ENCODE measurements around the gene ZNF598. TPM values are rescaled to one million over a fixed set of nuclear protein-coding genes. Genes with fewer than 3 reads are reported as not detected.
A peak's percentile ranks its signal among the peaks of the same experiment; 100 is the strongest.

Gene ZNF598
- total and polyA plus RNA-seq, 2 of the 13 experiments (the other 11 are each of a cell fraction or from before 2014, with no cell fraction given), result 13.5 to 14.2 TPM

- DNase-seq (ENCODE audit: low spot score) (no peak), FAIRE-seq (no peak), ATAC-seq (peak; percentile 5)
- Histone ChIP-seq H2AFZ (ENCODE audit: low read length) (no peak overlapping the region), H3K79me2 (ENCODE audit: insufficient read depth, low read length) (peaks cover 9% of the 10 kb centered on the region), H3K27me3 (ENCODE audit: control insufficient read depth in 1 of 2, insufficient read depth in 2 of 2, low read length in 2 of 2) (peaks cover 0 to 8% of the 10 kb centered on the region in 2 experiments; a peak in 2 of 5 replicates), H3K27ac (ENCODE audit: extremely low read length, insufficient read depth, low read length) (no peak overlapping the region), H3K9me3 (ENCODE audit: low read length) (no peaks in the 10 kb centered on the region), H3K36me3 (replicated peaks in 1 of 2; ENCODE audit: control insufficient read depth in 1 of 2, insufficient read depth in 2 of 2, low read length in 2 of 2) (peaks cover 12 to 15% of the 10 kb centered on the region in 2 experiments; a peak in 4 of 5 replicates), H3K4me2 (ENCODE audit: low read depth, low read length) (peak overlapping the region; percentile 95), H3K4me1 (ENCODE audit: insufficient read depth, low read length) (peaks cover 68% of the 10 kb centered on the region), H3K9ac (ENCODE audit: insufficient read depth, low read depth, low read length) (no peak overlapping the region), H4K20me1 (ENCODE audit: insufficient read depth, low read length) (no peaks in the 10 kb centered on the region), H3K4me3 (replicated peaks in 1 of 3; ENCODE audit: insufficient read depth in 1 of 3, low read depth in 2 of 3, low read length in 3 of 3) (peak overlapping the region in 2 of 3 experiments; percentile 77 to 82; a peak in 4 of 6 replicates)
- CTCF ChIA-PET (ENCODE audit: low intra/inter-chr PET ratio, low total read pairs), result interaction anchor here (0.6 kb wide), 1 partner anchor 14 kb away, joined by 3 read pairs; no protein-coding TSS in a partner anchor
- WGBS (ENCODE audit: low lambda C conversion rate), result 0% methylated on average over 2 of the region's 25 CpGs
- in situ Hi-C loops (cut with HindIII; ENCODE audit: extremely low pct_ligation_motif_present, low pct_unique_long_range_greater_than_20kb), result no loop called here
- intact Hi-C loops (cut with micrococcal nuclease; ENCODE audit: unreplicated experiment), result no loop called here
- POLR2A ChIA-PET, result interaction anchor here (0.8 to 2.0 kb wide), 7 partner anchors 14 to 165 kb away, joined by 3 to 13 read pairs (median 5); partner anchors contain the start of genes RPS2 and TRAF7
- TF ChIP-seq HNRNPK (IDR thresholded peaks at IDR 0.05; ENCODE audit: low read depth, low read length, poor library complexity, severe bottlenecking) (peak; percentile 39), MBD4 (IDR thresholded peaks at IDR 0.05; ENCODE audit: borderline replicate concordance, low read length) (no peak)
- no TSS peak for BruUV-seq (replicated peaks)
Observed at GRCh38 chr16:1990101-1990350, 19.6 kb downstream of the ZNF598 start.

- H3K27me3 ChIP-seq (ENCODE audit: control insufficient read depth in 1 of 2, insufficient read depth in 2 of 2, low read length in 2 of 2), result peaks cover 0 to 8% of the 10 kb centered on the region in 2 experiments; a peak in 2 of 5 replicates
- in situ Hi-C loops (cut with HindIII; ENCODE audit: extremely low pct_ligation_motif_present, low pct_unique_long_range_greater_than_20kb) (no loop called here), intact Hi-C loops (cut with micrococcal nuclease; ENCODE audit: unreplicated experiment) (no loop called here)
- DNase-seq (ENCODE audit: low spot score), result no peak
- ChIA-PET POLR2A (interaction anchor here (0.8 to 2.0 kb wide), 5 partner anchors 14 to 166 kb away, joined by 3 to 13 read pairs (median 5); partner anchors contain the start of genes RPS2 and TRAF7), CTCF (ENCODE audit: low intra/inter-chr PET ratio, low total read pairs) (interaction anchor here (0.6 kb wide), 1 partner anchor 14 kb away, joined by 3 read pairs; no protein-coding TSS in a partner anchor)
- no peaks in the 10 kb centered on the region for H3K9me3 ChIP-seq (ENCODE audit: low read length)
- H3K9ac ChIP-seq (ENCODE audit: insufficient read depth, low read depth, low read length), result peak within 1 kb of the TSS; percentile 60
- H3K4me2 ChIP-seq (ENCODE audit: low read depth, low read length), result peak within 1 kb of the TSS; percentile 95
- peaks cover 12 to 15% of the 10 kb centered on the region in 2 experiments; a peak in 4 of 5 replicates for H3K36me3 ChIP-seq (replicated peaks in 1 of 2; ENCODE audit: control insufficient read depth in 1 of 2, insufficient read depth in 2 of 2, low read length in 2 of 2)
- peak within 1 kb of the TSS; percentile 60 to 82 (median 77) for H3K4me3 ChIP-seq (replicated peaks in 1 of 3; ENCODE audit: insufficient read depth in 1 of 3, low read depth in 2 of 3, low read length in 3 of 3)
- peaks cover 13% of the 10 kb centered on the region for H3K79me2 ChIP-seq (ENCODE audit: insufficient read depth, low read length)
- FAIRE-seq, result no peak
- H4K20me1 ChIP-seq (ENCODE audit: insufficient read depth, low read length), result no peaks in the 10 kb centered on the region
- H3K27ac ChIP-seq (ENCODE audit: extremely low read length, insufficient read depth, low read length), result no peak within 1 kb of the TSS
- peaks cover 70% of the 10 kb centered on the region for H3K4me1 ChIP-seq (ENCODE audit: insufficient read depth, low read length)
- WGBS (ENCODE audit: low lambda C conversion rate), result no CpG with 5 or more reads among the region's 67 CpGs
- no TSS peak for BruUV-seq (replicated peaks)
- no peak within 1 kb of the TSS for H2AFZ ChIP-seq (ENCODE audit: low read length)
- ATAC-seq, result peak; percentile 4
- TF ChIP-seq ZSCAN31 (CRISPR knock-in tag; IDR thresholded peaks at IDR 0.05; ENCODE audit: low read depth) (no peak), THYN1 (CRISPR knock-in tag; IDR thresholded peaks at IDR 0.05; ENCODE audit: borderline replicate concordance, low read depth) (no peak), ZNF263 (CRISPR knock-in tag; IDR thresholded peaks at IDR 0.05) (peak; percentile 91), NCOA1 (CRISPR knock-in tag; IDR thresholded peaks at IDR 0.05) (no peak), HIC2 (CRISPR knock-in tag; IDR thresholded peaks at IDR 0.05; ENCODE audit: low read depth) (no peak), SAP130 (CRISPR knock-in tag; IDR thresholded peaks at IDR 0.05; ENCODE audit: low read depth) (0 out of 2 replicates have a peak, but pooled peaks have one; percentile 14), ERF (CRISPR knock-in tag; IDR thresholded peaks at IDR 0.05) (no peak), TAF1 (CRISPR knock-in tag; IDR thresholded peaks at IDR 0.05) (0 out of 2 replicates have a peak, but pooled peaks have one; percentile 24), NFKB2 (CRISPR knock-in tag; IDR thresholded peaks at IDR 0.05; ENCODE audit: borderline replicate concordance) (0 out of 2 replicates have a peak, but pooled peaks have one; percentile 20), UBTF (CRISPR knock-in tag; IDR thresholded peaks at IDR 0.05) (peak; percentile 39; the same call in 1 of the 2 replicates)
Observed at GRCh38 chr16:1989209-1990100, 20.2 kb downstream of the ZNF598 start, which contains the start of gene SYNGR3. TSS of gene SYNGR3 (plus strand) at chr16:1989970. CDS start at chr16:1990103, 133 bp downstream.

Measured in HepG2 (cell line).